Chondrocyte (in vitro differentiated cells): ENCODE measurements around the gene LRFN4. TPM values are rescaled to one million over a fixed set of nuclear protein-coding genes. Genes with fewer than 3 reads are reported as not detected.

Experiments
- DNase-seq: peaks from one replicate; pipeline ENCODE4 v3.0.0; 2021; ENCODE audit warnings: mixed read lengths, low spot score
- H3K27ac Mint-ChIP-seq: one replicate; pipeline ENCODE4 v1.8.0; 2021; ENCODE audit warnings: mild to moderate bottlenecking, moderate library complexity, mixed read lengths; ENCODE audit not compliant: unreplicated experiment
- H3K27me3 Mint-ChIP-seq: 2 replicates; pipeline ENCODE4 v1.8.0; 2021; ENCODE audit warnings: low read depth, mixed read lengths
- H3K36me3 Mint-ChIP-seq: 2 replicates; pipeline ENCODE4 v1.8.0; 2021; ENCODE audit warnings: low read depth, mixed read lengths
- H3K4me1 Mint-ChIP-seq: 2 replicates; pipeline ENCODE4 v1.8.0; 2021; ENCODE audit warnings: low read depth, mild to moderate bottlenecking, mixed read lengths
- H3K4me3 Mint-ChIP-seq: one replicate; pipeline ENCODE4 v1.8.0; 2021; ENCODE audit warnings: mild to moderate bottlenecking, moderate library complexity, mixed read lengths; ENCODE audit not compliant: unreplicated experiment
- H3K9me3 Mint-ChIP-seq: 2 replicates; pipeline ENCODE4 v1.8.0; 2021; ENCODE audit warnings: low read depth, mixed read lengths
- total RNA-seq: library from RNA; stranded (reverse); gene quantifications from 3 replicates; pipeline ENCODE4 v1.2.1, GENCODE V29; 2021
- TF ChIP-seq, protein P1 (sequence below): fragments of 200-600 bp; sonication (generic); IDR thresholded peaks from 2 replicates; pipeline ENCODE4 v1.5.0; 2021; ENCODE audit warnings: antibody characterized with exemption, mild to moderate bottlenecking, moderate library complexity

Gene LRFN4
- total RNA-seq, 1 donor from 2014 or later, result 47.2 TPM

- peaks cover 40% of the 10 kb centered on the region for H3K4me1 Mint-ChIP-seq
- H3K27me3 Mint-ChIP-seq, result no peaks in the 10 kb centered on the region
- peaks cover 3% of the 10 kb centered on the region for H3K36me3 Mint-ChIP-seq
- TF ChIP-seq, protein P1, sequence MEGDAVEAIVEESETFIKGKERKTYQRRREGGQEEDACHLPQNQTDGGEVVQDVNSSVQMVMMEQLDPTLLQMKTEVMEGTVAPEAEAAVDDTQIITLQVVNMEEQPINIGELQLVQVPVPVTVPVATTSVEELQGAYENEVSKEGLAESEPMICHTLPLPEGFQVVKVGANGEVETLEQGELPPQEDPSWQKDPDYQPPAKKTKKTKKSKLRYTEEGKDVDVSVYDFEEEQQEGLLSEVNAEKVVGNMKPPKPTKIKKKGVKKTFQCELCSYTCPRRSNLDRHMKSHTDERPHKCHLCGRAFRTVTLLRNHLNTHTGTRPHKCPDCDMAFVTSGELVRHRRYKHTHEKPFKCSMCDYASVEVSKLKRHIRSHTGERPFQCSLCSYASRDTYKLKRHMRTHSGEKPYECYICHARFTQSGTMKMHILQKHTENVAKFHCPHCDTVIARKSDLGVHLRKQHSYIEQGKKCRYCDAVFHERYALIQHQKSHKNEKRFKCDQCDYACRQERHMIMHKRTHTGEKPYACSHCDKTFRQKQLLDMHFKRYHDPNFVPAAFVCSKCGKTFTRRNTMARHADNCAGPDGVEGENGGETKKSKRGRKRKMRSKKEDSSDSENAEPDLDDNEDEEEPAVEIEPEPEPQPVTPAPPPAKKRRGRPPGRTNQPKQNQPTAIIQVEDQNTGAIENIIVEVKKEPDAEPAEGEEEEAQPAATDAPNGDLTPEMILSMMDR, result no peak
- DNase-seq, result no peak
- no peak overlapping the region for H3K27ac Mint-ChIP-seq
- no peak overlapping the region for H3K4me3 Mint-ChIP-seq
- H3K9me3 Mint-ChIP-seq, result peaks cover 6% of the 10 kb centered on the region
These were observed 33.1 kb downstream of the LRFN4 start for GRCh38 chr11:66889960-66890359.

- Mint-ChIP-seq H3K4me3 (no peak overlapping the region), H3K27ac (peak overlapping the region; percentile 81), H3K4me1 (peaks cover 26% of the 10 kb centered on the region), H3K36me3 (peaks cover 3% of the 10 kb centered on the region), H3K9me3 (peaks cover 6% of the 10 kb centered on the region), H3K27me3 (no peaks in the 10 kb centered on the region)
- TF ChIP-seq, protein P1, result peak; percentile 24
- no peak for DNase-seq
These were observed 35.2 kb downstream of the LRFN4 start for GRCh38 chr11:66891851-66892660.

DNA sequence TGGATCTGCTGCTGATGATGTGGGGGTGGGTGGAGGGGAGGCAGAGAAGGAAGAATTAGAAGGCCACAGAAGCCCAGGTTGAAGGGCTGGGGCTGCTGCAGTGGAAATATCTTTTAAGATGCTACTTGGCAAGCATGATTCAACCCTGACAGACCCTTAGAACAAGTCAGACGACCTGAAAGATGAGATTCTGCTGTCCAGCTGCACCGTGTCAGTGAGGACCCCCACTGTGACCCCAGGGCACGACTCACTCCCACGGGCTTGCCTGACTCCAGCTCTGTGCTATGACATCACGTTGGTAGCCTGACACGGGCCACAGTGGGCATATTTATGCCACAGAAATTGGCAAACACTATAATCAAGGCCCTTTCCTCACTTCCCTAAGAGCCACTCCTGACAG is 36.0 kb downstream of the LRFN4 start:
- no peaks in the 10 kb centered on the region for H3K27me3 Mint-ChIP-seq
- TF ChIP-seq, protein P1, result no peak
- H3K9me3 Mint-ChIP-seq, result peaks cover 6% of the 10 kb centered on the region
- H3K4me1 Mint-ChIP-seq, result peaks cover 18% of the 10 kb centered on the region
- DNase-seq, result no peak
- peaks cover 3% of the 10 kb centered on the region for H3K36me3 Mint-ChIP-seq
- H3K4me3 Mint-ChIP-seq, result no peak overlapping the region
- H3K27ac Mint-ChIP-seq, result no peak overlapping the region

DNA sequence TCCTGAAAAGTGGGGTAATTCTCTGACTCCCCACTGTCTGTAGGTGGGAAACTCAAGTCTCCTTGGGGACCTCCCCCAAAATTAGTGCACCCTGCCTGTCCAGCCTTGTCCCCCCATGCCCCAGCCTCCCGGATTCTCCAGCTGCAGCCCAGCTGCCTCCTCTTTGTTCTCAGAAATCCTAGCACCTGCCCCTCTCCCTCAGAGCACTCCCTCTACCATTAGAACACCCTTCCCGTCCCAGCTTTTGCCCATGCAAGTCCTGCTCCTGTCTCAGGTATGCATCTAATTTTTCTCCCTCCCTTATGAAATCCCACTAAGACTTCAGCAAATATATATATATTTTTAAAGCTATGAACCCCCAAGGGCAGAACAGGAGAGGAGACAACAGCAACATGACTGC is 37.3 kb downstream of the LRFN4 start:
- DNase-seq, result no peak
- Mint-ChIP-seq H3K9me3 (peaks cover 6% of the 10 kb centered on the region), H3K4me1 (peaks cover 14% of the 10 kb centered on the region), H3K27ac (no peak overlapping the region), H3K27me3 (no peaks in the 10 kb centered on the region), H3K36me3 (peaks cover 3% of the 10 kb centered on the region), H3K4me3 (no peak overlapping the region)
- TF ChIP-seq, protein P1, result no peak

DNA sequence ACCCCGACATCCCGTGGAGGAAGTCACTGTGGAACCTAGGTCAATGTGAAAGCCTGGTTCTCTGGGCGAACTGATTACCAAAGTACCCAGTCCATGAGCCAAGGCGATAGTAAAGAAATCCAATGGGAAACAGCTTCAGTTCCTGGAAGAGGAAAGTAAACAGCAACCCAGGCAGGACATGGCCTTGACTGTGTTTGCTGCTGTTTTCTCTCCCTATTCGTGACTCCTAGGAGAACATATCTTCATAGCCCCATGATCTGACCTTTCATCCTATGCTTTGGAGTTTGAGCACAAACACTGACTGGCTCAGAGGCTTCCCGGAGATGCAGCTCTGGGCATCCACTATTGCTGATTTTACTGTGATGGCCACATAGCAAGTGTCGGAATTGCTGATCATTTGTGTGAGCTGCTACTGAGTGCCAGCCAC is 45.1 kb downstream of the LRFN4 start:
- H3K4me1 Mint-ChIP-seq, result peaks cover 23% of the 10 kb centered on the region
- no peak overlapping the region for H3K27ac Mint-ChIP-seq

More for the DNA sequence above, 45.1 kb downstream of the LRFN4 start:
- Mint-ChIP-seq H3K4me3 (no peak overlapping the region), H3K27me3 (no peaks in the 10 kb centered on the region), H3K36me3 (no peaks in the 10 kb centered on the region), H3K9me3 (no peaks in the 10 kb centered on the region)
- TF ChIP-seq, protein P1, result no peak
- DNase-seq, result no peak
